ENCODE measurements around the gene VIPR2.

The VIPR2 gene

DNA sequence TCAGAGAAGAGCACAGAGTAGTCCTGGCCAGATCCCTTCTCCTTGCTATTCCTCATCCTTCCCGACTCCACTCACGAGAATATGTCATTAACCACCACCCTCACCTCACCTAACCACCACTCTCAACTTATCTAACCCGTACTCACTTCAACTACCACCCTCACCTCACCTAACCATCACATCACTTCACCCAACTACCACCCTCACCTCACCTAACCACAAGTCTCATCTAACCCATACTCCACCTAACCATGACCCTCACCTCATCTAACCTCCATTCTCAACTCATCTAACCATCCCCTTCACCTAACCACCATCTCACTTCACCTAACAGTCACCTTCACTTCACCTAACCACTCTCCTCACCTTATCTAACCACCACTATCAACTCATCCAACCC is 85.0 kb downstream of the VIPR2 start:
- DNase-seq (ENCODE audit: extremely low read depth, low read depth): no peak
- TF ChIP-seq CTCF (IDR thresholded peaks at IDR 0.05; ENCODE audit: low read depth, low read length, missing control alignments): no peak
- H3K4me3 ChIP-seq (replicated peaks; ENCODE audit: low read depth, low read length): no peak overlapping the region

GRCh38 chr7:159057647-159058046 is 87.0 kb downstream of the VIPR2 start:
- DNase-seq (ENCODE audit: extremely low read depth, low read depth): no peak
- no peak overlapping the region for H3K4me3 ChIP-seq (replicated peaks; ENCODE audit: low read depth, low read length)
- no peak for TF ChIP-seq CTCF (IDR thresholded peaks at IDR 0.05; ENCODE audit: low read depth, low read length, missing control alignments)

DNA sequence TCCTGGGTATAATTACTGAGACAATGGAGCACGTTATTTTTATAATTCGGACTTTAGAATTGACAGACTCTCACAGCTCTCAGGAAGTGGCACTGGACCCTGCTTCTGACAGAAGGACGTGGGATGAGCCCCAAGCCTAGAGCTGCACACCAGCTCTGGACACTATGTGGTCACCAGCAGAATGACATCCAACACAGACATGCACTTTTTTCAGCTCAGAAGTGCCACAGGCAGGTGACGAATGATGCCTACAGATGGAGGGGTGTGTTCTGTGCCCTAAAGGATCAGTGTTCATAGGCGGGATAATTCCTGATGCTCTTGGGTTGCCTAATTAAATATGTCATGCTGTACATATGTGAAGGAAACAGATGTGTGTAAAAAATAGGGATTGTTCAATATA is 87.9 kb downstream of the VIPR2 start:
- no peak for DNase-seq (ENCODE audit: extremely low read depth, low read depth)
- no peak for TF ChIP-seq CTCF (IDR thresholded peaks at IDR 0.05; ENCODE audit: low read depth, low read length, missing control alignments)
- H3K4me3 ChIP-seq (replicated peaks; ENCODE audit: low read depth, low read length): no peak overlapping the region

DNA sequence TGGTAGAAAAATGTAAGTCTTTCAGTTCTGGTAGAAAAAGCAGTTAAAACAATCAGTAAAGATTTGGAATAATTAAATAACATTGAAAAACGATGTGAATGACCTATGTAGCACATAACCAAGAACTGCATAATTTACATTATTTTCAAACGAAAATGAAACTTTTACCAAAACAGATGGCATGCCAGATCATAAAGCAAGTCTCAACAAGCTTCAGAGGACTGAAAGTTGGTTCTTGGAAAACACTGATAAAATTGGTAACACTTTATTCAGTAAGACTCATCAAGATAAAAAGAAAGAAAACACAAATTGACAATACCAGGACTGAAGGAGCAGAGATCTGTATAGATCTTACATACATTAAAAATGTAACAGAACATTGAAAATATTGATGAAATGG is 92.8 kb downstream of the VIPR2 start:
- DNase-seq (ENCODE audit: extremely low read depth, low read depth): no peak
- H3K4me3 ChIP-seq (replicated peaks; ENCODE audit: low read depth, low read length): no peak overlapping the region
- TF ChIP-seq CTCF (IDR thresholded peaks at IDR 0.05; ENCODE audit: low read depth, low read length, missing control alignments): no peak

DNA sequence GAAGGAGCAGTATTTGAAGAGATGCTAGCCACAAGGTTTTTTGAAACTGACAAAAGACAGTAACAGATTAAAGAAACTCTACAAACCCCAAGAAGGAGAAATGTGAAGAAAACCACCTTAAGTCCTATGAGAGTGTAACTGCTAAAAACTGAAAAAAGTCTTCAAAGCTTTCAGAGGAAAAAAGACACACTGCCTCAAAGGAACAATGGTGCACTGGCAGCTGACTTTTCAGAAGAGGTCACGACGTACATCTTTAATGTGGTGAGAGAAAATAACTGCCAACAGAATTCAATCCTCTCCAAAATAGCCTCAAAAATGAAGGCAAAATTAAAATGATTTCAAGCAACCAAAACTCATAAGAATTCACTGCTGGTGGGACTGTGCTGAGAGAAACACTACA is 94.0 kb downstream of the VIPR2 start:
- DNase-seq (ENCODE audit: extremely low read depth, low read depth): no peak
- no peak for TF ChIP-seq CTCF (IDR thresholded peaks at IDR 0.05; ENCODE audit: low read depth, low read length, missing control alignments)
- no peak overlapping the region for H3K4me3 ChIP-seq (replicated peaks; ENCODE audit: low read depth, low read length)

DNA sequence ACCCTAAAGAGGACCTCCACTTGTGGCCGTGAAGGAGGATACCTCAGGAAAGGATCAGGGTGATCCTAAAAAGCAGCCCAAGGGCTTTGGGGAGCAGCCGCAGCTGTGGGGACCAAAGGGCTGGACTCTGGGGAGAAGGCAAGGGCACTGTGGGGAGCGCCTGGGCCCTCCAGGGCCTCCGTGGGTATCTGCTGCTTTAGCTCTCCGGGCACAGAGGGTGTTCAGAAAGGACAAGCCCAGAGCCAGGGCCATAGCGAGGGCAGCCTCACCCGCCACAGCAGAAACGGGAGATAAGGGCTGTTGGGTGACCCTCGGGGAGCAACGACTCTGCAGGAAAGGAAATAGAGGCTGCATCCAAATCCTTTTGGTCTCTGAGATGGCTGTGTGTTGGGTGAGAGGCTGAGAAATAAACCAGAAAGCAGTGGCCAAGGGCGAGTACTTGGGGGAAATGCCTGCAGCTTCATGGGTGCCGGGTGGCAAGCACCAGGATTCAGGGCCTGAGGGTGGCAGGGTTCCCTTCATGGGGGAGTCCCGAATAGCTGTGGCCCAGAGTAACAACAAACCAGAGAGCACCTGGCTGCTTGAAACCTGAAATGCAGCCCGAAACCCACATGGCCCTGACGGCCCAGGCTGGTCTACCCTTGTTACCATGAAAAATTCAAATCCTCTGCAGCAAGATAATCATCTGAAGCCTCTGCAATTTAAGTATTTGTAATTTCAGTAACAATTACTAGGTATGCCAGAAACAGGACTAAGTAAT is 95.2 kb downstream of the VIPR2 start:
- no peak overlapping the region for H3K4me3 ChIP-seq (replicated peaks; ENCODE audit: low read depth, low read length)
- TF ChIP-seq CTCF (IDR thresholded peaks at IDR 0.05; ENCODE audit: low read depth, low read length, missing control alignments): no peak
- no peak for DNase-seq (ENCODE audit: extremely low read depth, low read depth)

DNA sequence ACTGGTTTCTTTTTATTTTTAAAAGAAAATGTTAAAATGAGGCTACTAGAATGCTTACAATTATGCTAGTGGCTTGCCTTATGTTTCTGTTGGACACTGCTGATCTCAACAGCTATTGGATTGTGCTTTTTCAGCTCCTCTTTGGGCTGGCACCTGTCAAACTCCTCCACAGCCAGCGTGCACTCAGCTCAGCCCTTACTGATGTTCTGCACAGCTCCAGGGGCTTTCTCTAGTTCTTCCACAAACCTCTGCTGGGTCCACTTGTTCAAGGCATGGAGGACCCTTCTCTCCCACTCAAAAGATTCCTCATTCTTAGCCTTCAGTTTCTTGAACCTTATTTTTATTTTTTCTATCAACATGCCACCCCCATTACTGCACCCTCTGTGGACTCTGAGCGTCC is 96.0 kb downstream of the VIPR2 start:
- DNase-seq (ENCODE audit: extremely low read depth, low read depth): no peak
- no peak overlapping the region for H3K4me3 ChIP-seq (replicated peaks; ENCODE audit: low read depth, low read length)
- TF ChIP-seq CTCF (IDR thresholded peaks at IDR 0.05; ENCODE audit: low read depth, low read length, missing control alignments): no peak

Data from HFF-Myc (cell line).